H1 (cell line): ENCODE measurements around the gene HSD17B3.

Experiments
- POLR2AphosphoS5 ChIP-seq: IDR thresholded peaks from 2 replicates; pipeline ENCODE4 v1.6.1; 2011; ENCODE audit warnings: low read depth, low read length
- TAF1 ChIP-seq: IDR thresholded peaks from 2 replicates; pipeline ENCODE4 v1.6.1; 2011; ENCODE audit warnings: mild to moderate bottlenecking, low read depth, low read length
- TF ChIP-seq, protein P1 (sequence below), 3 experiments: IDR thresholded peaks; 1 replicate in 2 of 3; 2 replicates in 1 of 3; pipeline versions ENCODE4 v1.5.1 to v1.6.1; 2011; ENCODE audit warnings: low read length in 3 of 3, mild to moderate bottlenecking in 3 of 3, inconsistent platforms in 2 of 3, low read depth in 1 of 3, moderate library complexity in 1 of 3; ENCODE audit not compliant: insufficient read depth in 1 of 3; ENCODE audit errors: control extremely low read depth in 1 of 3

DNA sequence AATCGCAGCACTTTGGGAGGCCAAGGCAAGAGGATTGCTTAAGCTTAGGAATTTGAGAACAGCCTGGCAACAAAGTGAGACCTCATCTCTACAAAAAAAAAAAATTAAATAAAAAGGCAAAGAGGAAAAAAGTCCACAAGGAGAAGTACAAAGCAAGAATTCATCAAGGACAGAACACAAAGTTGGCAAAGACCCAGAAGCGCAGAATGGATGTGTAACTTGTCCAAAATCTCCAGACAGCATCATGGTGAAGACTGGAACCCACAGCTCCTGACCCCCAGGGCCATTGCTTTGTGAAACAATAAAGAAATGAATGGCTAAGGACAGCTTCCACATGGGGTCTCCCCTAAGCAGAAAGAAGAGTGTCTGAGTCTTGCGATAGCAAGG lies 7.8 kb downstream of the HSD17B3 start:
- TF ChIP-seq POLR2AphosphoS5 (no peak), TAF1 (no peak)
- TF ChIP-seq, protein P1, sequence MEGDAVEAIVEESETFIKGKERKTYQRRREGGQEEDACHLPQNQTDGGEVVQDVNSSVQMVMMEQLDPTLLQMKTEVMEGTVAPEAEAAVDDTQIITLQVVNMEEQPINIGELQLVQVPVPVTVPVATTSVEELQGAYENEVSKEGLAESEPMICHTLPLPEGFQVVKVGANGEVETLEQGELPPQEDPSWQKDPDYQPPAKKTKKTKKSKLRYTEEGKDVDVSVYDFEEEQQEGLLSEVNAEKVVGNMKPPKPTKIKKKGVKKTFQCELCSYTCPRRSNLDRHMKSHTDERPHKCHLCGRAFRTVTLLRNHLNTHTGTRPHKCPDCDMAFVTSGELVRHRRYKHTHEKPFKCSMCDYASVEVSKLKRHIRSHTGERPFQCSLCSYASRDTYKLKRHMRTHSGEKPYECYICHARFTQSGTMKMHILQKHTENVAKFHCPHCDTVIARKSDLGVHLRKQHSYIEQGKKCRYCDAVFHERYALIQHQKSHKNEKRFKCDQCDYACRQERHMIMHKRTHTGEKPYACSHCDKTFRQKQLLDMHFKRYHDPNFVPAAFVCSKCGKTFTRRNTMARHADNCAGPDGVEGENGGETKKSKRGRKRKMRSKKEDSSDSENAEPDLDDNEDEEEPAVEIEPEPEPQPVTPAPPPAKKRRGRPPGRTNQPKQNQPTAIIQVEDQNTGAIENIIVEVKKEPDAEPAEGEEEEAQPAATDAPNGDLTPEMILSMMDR (IDR thresholded peaks at IDR 0.05; ENCODE audit: control extremely low read depth in 1 of 3, insufficient read depth in 1 of 3, low read depth in 1 of 3, low read length in 3 of 3), result no peak
